ENCODE data around the gene ZBTB26.

Gene ZBTB26

GRCh38 chr9:122866079-122866478 lies 65.2 kb downstream of the ZBTB26 start:
- H3K9me2 ChIP-seq (replicated peaks; ENCODE audit: insufficient read depth, low read length), result no peaks in the 10 kb centered on the region
- H3K9me3 ChIP-seq (ENCODE audit: insufficient read depth, low read length), result no peaks in the 10 kb centered on the region
- H3K4me3 ChIP-seq (ENCODE audit: insufficient read depth, low read length, poor library complexity, severe bottlenecking), result no peak overlapping the region
- no peaks in the 10 kb centered on the region for H4K20me1 ChIP-seq (ENCODE audit: low read depth, low read length)
- H3K4me2 ChIP-seq (ENCODE audit: low read depth, low read length, poor library complexity, severe bottlenecking), result no peak overlapping the region
- H3K79me2 ChIP-seq (ENCODE audit: insufficient read depth, low read length), result no peaks in the 10 kb centered on the region
- H3K9ac ChIP-seq (ENCODE audit: low read length), result no peak overlapping the region
- H3K27ac ChIP-seq (ENCODE audit: low read depth, low read length), result no peak overlapping the region
- peaks cover 20% of the 10 kb centered on the region; the same call in 1 of the 2 replicates for H3K36me3 ChIP-seq (ENCODE audit: low read length)
- H3F3A ChIP-seq (ENCODE audit: insufficient read depth), result no peaks in the 10 kb centered on the region
- no peak for TF ChIP-seq EZH2phosphoT487 (conservative IDR thresholded peaks at IDR 0.05; ENCODE audit: low read length)
- TF ChIP-seq CTCF (IDR thresholded peaks at IDR 0.05; ENCODE audit: insufficient read depth, low read length, poor library complexity, severe bottlenecking), result no peak
- H3K27me3 ChIP-seq (ENCODE audit: low read length), result no peaks in the 10 kb centered on the region
- H2AFZ ChIP-seq (ENCODE audit: low read depth, low read length, severe bottlenecking), result no peak overlapping the region

Data from SU-DHL-6 (cell line).